Right lobe of liver (tissue), 6 donors: Measurements from ENCODE around the gene MX2. TPM values are rescaled to one million over a fixed set of nuclear protein-coding genes. Genes with fewer than 3 reads are reported as not detected.

Source experiments
- ATAC-seq, 4 donors: fragments of 200-7000 bp; cut with Tn5 transposase; one replicate each; pipeline ENCODE4 v1.9.1; 2020; ENCODE audit warnings: mild to moderate bottlenecking in 4 of 4, moderate library complexity in 4 of 4
- DNase-seq, 3 donors: peaks; one replicate each; pipeline ENCODE4 v3.0.0-alpha.2; 2020
- H3K27ac ChIP-seq, 3 donors: fragments of 200-600 bp; one replicate each; pipeline ENCODE4 v1.8.0; 2022
- H3K27me3 ChIP-seq, 2 donors: fragments of 200-600 bp; one replicate each; pipeline ENCODE4 v1.8.0; 2022
- H3K36me3 ChIP-seq, 4 donors: fragments of 200-600 bp; sonication (generic) in 1 of 4; one replicate each; pipeline versions ENCODE4 v1.5.1 to v1.8.0; 2017 to 2022; ENCODE audit warnings: control low read depth in 1 of 4
- H3K4me1 ChIP-seq, 4 donors: fragments of 200-600 bp; sonication (generic) in 1 of 4; one replicate each; pipeline versions ENCODE4 v1.5.1 to v1.8.0; 2017 to 2022; ENCODE audit warnings: control low read depth in 1 of 4
- H3K4me3 ChIP-seq, 3 donors: fragments of 200-600 bp; one replicate each; pipeline ENCODE4 v1.8.0; 2022
- H3K9me3 ChIP-seq, 4 donors: fragments of 200-600 bp; sonication (generic) in 1 of 4; one replicate each; pipeline versions ENCODE4 v1.5.1 to v1.8.0; 2017 to 2022; ENCODE audit warnings: control low read depth in 1 of 4
- CTCF ChIP-seq, 4 donors: fragments of 200-600 bp in 3 of 4; fragments of 450-650 bp in 1 of 4; IDR thresholded peaks; one replicate each; pipeline versions ENCODE4 v1.5.1 to v1.8.0; 2016 to 2022; ENCODE audit warnings: antibody characterized with exemption in 4 of 4, mild to moderate bottlenecking in 2 of 4
- POLR2A ChIP-seq: fragments of 450-650 bp; IDR thresholded peaks from one replicate; pipeline ENCODE4 v1.6.1; 2017; ENCODE audit warnings: antibody characterized with exemption, mild to moderate bottlenecking
- WGBS: methylation state at CpG from one replicate; pipeline ENCODE4 v1.1.6; 2018; ENCODE audit warnings: low coverage, low lambda C conversion rate; ENCODE audit not compliant: insufficient coverage; ENCODE audit errors: missing lambda C conversion rate; 5-methylcytosine and 5-hydroxymethylcytosine counted together
- intact Hi-C, 2 donors: fragments of 100-400 bp; cut with DNase I; formaldehyde crosslinking; loops; one replicate each; pipeline versions ENCODE4 v1.11.2 to v1.14.1; 2022
- total RNA-seq, 6 experiments: library from RNA; depleted of rRNA in 2 of 6; stranded (reverse); fragments of >200 nt in 2 of 6; fragmentation: NEBNext Ultra II Directional in 3 of 6; extraction: Animal tissue kit (Norgen Biotek cat#: 25700) in 3 of 6; gene quantifications; one replicate each; pipeline versions ENCODE4 v1.1.0 to v1.2.4, GENCODE V29; 2016 to 2023
- donor health status: DM: no; HTN: yes; CAD: no.
- donor health status: DM: no; HTN: no; CAD: no.
- donor health status: DM: no; HTN: no; CAD: no.
- donor health status: DM: no; HTN: yes; CAD: no.
- donor health status: DM: no; HTN: yes; CAD: no.

Gene MX2
- total RNA-seq, 6 experiments from 2014 or later: 0.49 to 1.9 (median 1.5) TPM

GRCh38 chr21:41373253-41373652 lies 11.4 kb downstream of the MX2 start:
- Histone ChIP-seq H3K36me3 (no peaks in the 10 kb centered on the region), H3K9me3 (no peaks in the 10 kb centered on the region), H3K4me1 (no peaks in the 10 kb centered on the region), H3K4me3 (no peak overlapping the region), H3K27ac (no peak overlapping the region), H3K27me3 (no peaks in the 10 kb centered on the region)
- TF ChIP-seq POLR2A (no peak), CTCF (IDR thresholded peaks at IDR 0.05) (no peak)
- WGBS: 33% methylated on average over 1 of the region's 4 CpGs
- ATAC-seq (no peak), DNase-seq (no peak)
- intact Hi-C loops: no loop called here

GRCh38 chr21:41373763-41374162 lies 11.9 kb downstream of the MX2 start:
- H3K4me1 ChIP-seq: no peaks in the 10 kb centered on the region
- intact Hi-C loops: no loop called here
- H3K4me3 ChIP-seq: no peak overlapping the region
- TF ChIP-seq CTCF (IDR thresholded peaks at IDR 0.05): no peak
- TF ChIP-seq POLR2A: no peak
- H3K27me3 ChIP-seq: no peaks in the 10 kb centered on the region
- DNase-seq (no peak), ATAC-seq (no peak)
- WGBS: 93% methylated on average over 3 of the region's 8 CpGs
- H3K36me3 ChIP-seq: no peaks in the 10 kb centered on the region
- no peak overlapping the region for H3K27ac ChIP-seq
- H3K9me3 ChIP-seq: no peaks in the 10 kb centered on the region

GRCh38 chr21:41374177-41374712 lies 12.4 kb downstream of the MX2 start:
- no peak for ATAC-seq
- intact Hi-C loops: no loop called here
- WGBS: 80% methylated on average over 2 of the region's 14 CpGs

GRCh38 chr21:41374867-41375533 lies 13.2 kb downstream of the MX2 start:
- intact Hi-C loops: no loop called here
- H3K27me3 ChIP-seq: no peaks in the 10 kb centered on the region
- no peak for ATAC-seq
- H3K4me3 ChIP-seq: no peak overlapping the region
- H3K27ac ChIP-seq: no peak overlapping the region
- no peak for TF ChIP-seq CTCF (IDR thresholded peaks at IDR 0.05)
- no peaks in the 10 kb centered on the region for H3K36me3 ChIP-seq
- no peaks in the 10 kb centered on the region for H3K4me1 ChIP-seq
- DNase-seq: no peak
- H3K9me3 ChIP-seq: no peaks in the 10 kb centered on the region
- WGBS: 54% methylated on average over 4 of the region's 5 CpGs

More at GRCh38 chr21:41374177-41374712, 12.4 kb downstream of the MX2 start:
- no peaks in the 10 kb centered on the region for H3K4me1 ChIP-seq
- no peak overlapping the region for H3K4me3 ChIP-seq
- no peak overlapping the region for H3K27ac ChIP-seq
- no peaks in the 10 kb centered on the region for H3K36me3 ChIP-seq
- no peaks in the 10 kb centered on the region for H3K27me3 ChIP-seq
- H3K9me3 ChIP-seq: no peaks in the 10 kb centered on the region
- no peak for DNase-seq
- TF ChIP-seq CTCF (IDR thresholded peaks at IDR 0.05) (no peak), POLR2A (no peak)
